ENCODE measurements around the gene DMTF1. TPM values are rescaled to one million over a fixed set of nuclear protein-coding genes. Genes with fewer than 3 reads are reported as not detected.

Gene DMTF1
- total RNA-seq, 1 donor from 2014 or later, result 113 TPM

- Mint-ChIP-seq H3K4me1 (peaks cover under 1% of the 10 kb centered on the region), H3K9me3 (peaks cover 2% of the 10 kb centered on the region), H3K36me3 (ENCODE audit: low read depth) (no peaks in the 10 kb centered on the region), H3K27ac (ENCODE audit: unreplicated experiment) (no peak overlapping the region), H3K4me3 (no peak overlapping the region), H3K27me3 (ENCODE audit: low read depth) (no peaks in the 10 kb centered on the region)
- TF ChIP-seq, protein P1, sequence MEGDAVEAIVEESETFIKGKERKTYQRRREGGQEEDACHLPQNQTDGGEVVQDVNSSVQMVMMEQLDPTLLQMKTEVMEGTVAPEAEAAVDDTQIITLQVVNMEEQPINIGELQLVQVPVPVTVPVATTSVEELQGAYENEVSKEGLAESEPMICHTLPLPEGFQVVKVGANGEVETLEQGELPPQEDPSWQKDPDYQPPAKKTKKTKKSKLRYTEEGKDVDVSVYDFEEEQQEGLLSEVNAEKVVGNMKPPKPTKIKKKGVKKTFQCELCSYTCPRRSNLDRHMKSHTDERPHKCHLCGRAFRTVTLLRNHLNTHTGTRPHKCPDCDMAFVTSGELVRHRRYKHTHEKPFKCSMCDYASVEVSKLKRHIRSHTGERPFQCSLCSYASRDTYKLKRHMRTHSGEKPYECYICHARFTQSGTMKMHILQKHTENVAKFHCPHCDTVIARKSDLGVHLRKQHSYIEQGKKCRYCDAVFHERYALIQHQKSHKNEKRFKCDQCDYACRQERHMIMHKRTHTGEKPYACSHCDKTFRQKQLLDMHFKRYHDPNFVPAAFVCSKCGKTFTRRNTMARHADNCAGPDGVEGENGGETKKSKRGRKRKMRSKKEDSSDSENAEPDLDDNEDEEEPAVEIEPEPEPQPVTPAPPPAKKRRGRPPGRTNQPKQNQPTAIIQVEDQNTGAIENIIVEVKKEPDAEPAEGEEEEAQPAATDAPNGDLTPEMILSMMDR (conservative IDR thresholded peaks at IDR 0.05), result no peak
- DNase-seq (ENCODE audit: low read depth, low spot score), result no peak
Measured at GRCh38 chr7:87123105-87123504, 29.1 kb upstream of the DMTF1 start.

GRCh38 chr7:87127019-87127418 lies 25.2 kb upstream of the DMTF1 start:
- Mint-ChIP-seq H3K27me3 (ENCODE audit: low read depth) (no peaks in the 10 kb centered on the region), H3K27ac (ENCODE audit: unreplicated experiment) (no peak overlapping the region), H3K36me3 (ENCODE audit: low read depth) (no peaks in the 10 kb centered on the region), H3K4me3 (no peak overlapping the region), H3K9me3 (peaks cover 2% of the 10 kb centered on the region), H3K4me1 (peaks cover 18% of the 10 kb centered on the region)
- TF ChIP-seq, protein P1 (conservative IDR thresholded peaks at IDR 0.05), result no peak
- no peak for DNase-seq (ENCODE audit: low read depth, low spot score)

DNA sequence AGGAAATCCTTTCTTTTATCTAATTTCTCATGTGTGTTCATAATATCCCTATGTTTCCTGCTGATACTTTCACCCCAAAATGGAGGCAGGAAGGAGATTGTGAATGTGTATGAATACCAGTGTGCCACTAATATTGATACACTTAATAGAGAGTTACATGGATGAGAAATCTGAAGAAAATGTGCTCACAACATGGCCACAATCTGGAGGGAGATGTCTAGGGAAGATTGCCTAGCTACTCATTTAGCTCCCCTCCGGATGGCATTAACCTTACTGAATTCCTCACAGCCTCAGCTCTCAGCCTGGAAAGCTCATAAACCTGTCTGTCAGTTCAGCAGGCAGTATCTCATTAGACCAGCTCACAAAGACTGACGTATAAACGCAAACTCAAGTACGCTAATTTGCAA lies 23.4 kb upstream of the DMTF1 start:
- Mint-ChIP-seq H3K27ac (ENCODE audit: unreplicated experiment) (peak overlapping the region; percentile 81), H3K4me3 (peak overlapping the region; percentile 16), H3K27me3 (ENCODE audit: low read depth) (no peaks in the 10 kb centered on the region), H3K4me1 (peaks cover 18% of the 10 kb centered on the region), H3K36me3 (ENCODE audit: low read depth) (no peaks in the 10 kb centered on the region), H3K9me3 (peaks cover 2% of the 10 kb centered on the region)
- no peak for DNase-seq (ENCODE audit: low read depth, low spot score)
- TF ChIP-seq, protein P1 (conservative IDR thresholded peaks at IDR 0.05), result no peak

DNA sequence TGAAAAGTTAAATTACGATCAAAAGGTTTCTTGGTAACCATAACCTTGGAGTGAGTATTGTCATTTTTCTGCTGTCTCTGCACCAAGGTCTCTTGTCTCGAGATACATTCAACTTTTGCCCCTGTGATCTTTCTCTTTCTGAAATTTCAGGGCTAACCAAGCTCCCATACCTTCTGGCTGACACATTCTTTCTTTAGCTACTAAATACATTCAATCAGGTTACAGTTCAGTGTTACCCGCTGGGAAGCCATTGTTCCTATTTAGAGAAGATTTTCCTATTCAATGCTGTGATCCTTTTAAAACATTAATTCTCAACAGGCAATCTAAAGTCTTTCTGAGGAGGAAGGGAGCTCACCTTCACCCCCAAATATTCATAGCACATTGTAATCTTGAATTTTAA lies 22.9 kb upstream of the DMTF1 start:
- no peaks in the 10 kb centered on the region for H3K36me3 Mint-ChIP-seq (ENCODE audit: low read depth)
- peak overlapping the region; percentile 16 for H3K4me3 Mint-ChIP-seq
- peak overlapping the region; percentile 44 for H3K27ac Mint-ChIP-seq (ENCODE audit: unreplicated experiment)
- peaks cover 18% of the 10 kb centered on the region for H3K4me1 Mint-ChIP-seq
- no peaks in the 10 kb centered on the region for H3K27me3 Mint-ChIP-seq (ENCODE audit: low read depth)
- H3K9me3 Mint-ChIP-seq, result peaks cover 2% of the 10 kb centered on the region
- no peak for DNase-seq (ENCODE audit: low read depth, low spot score)
- TF ChIP-seq, protein P1 (conservative IDR thresholded peaks at IDR 0.05), result no peak

DNA sequence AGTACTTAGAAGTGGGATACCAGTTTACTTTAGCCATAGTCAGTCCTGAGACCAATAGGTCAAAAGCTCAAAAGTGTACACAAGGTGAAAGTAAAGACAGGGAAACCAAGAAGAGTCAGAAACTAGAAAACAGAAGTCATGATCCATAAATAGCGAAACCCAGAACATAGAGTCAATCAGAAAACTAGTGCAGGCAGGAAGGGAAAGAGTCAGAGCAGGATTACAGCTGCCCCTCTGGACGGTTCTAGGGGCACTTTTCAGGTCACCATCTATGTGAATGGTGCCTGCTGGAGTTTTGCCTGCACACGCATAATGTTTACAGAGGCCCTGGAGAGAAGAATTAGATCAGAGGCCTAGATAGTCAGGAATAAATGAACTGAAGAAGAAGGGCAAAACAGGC lies 22.4 kb upstream of the DMTF1 start:
- peaks cover 18% of the 10 kb centered on the region for H3K4me1 Mint-ChIP-seq
- no peaks in the 10 kb centered on the region for H3K36me3 Mint-ChIP-seq (ENCODE audit: low read depth)
- H3K27ac Mint-ChIP-seq (ENCODE audit: unreplicated experiment), result peak overlapping the region; percentile 32
- peaks cover 2% of the 10 kb centered on the region for H3K9me3 Mint-ChIP-seq
- no peak for DNase-seq (ENCODE audit: low read depth, low spot score)
- no peak overlapping the region for H3K4me3 Mint-ChIP-seq
- TF ChIP-seq, protein P1 (conservative IDR thresholded peaks at IDR 0.05), result no peak
- H3K27me3 Mint-ChIP-seq (ENCODE audit: low read depth), result no peaks in the 10 kb centered on the region

- Mint-ChIP-seq H3K36me3 (ENCODE audit: low read depth) (no peaks in the 10 kb centered on the region), H3K4me1 (peaks cover 18% of the 10 kb centered on the region)
- TF ChIP-seq, protein P1 (conservative IDR thresholded peaks at IDR 0.05), result no peak
Measured at GRCh38 chr7:87131771-87132170, 20.5 kb upstream of the DMTF1 start.

More at GRCh38 chr7:87131771-87132170, 20.5 kb upstream of the DMTF1 start:
- Mint-ChIP-seq H3K27ac (ENCODE audit: unreplicated experiment) (no peak overlapping the region), H3K9me3 (no peaks in the 10 kb centered on the region), H3K27me3 (ENCODE audit: low read depth) (no peaks in the 10 kb centered on the region), H3K4me3 (no peak overlapping the region)
- no peak for DNase-seq (ENCODE audit: low read depth, low spot score)

Measured in neural crest cell (in vitro differentiated cells).